HCT116 (cell line): ENCODE measurements around the gene INPP5E. TPM values are rescaled to one million over a fixed set of nuclear protein-coding genes. Genes with fewer than 3 reads are reported as not detected.

Source experiments
- ATAC-seq: fragments of 200-7000 bp; cut with Tn5 transposase; 2 replicates; pipeline ENCODE4 v1.9.1; 2020; ENCODE audit warnings: mild to moderate bottlenecking, moderate library complexity
- BruUV-seq: library from RNA; stranded (reverse); fragments of 400-500 nt; replicated peaks from 2 replicates; lab custom pipeline; 2021; lab: Mats Ljungman, UMichigan
- CTCF ChIA-PET: fragments of 300-600 bp; sonication (Branson Sonifier 250); formaldehyde crosslinking; loops from one replicate; lab custom pipeline; 2021; ENCODE audit warnings: antibody characterized with exemption; lab: Charles Lee
- POLR2A ChIA-PET: fragments of 300-600, 350-600 bp; sonication (Branson Sonifier 250); formaldehyde crosslinking; loops from one replicate; lab custom pipeline; 2021; ENCODE audit warnings: antibody characterized with exemption; lab: Charles Lee
- RAD21 ChIA-PET, 2 experiments: fragments of 300-600 bp; sonication (Branson Sonifier 250); formaldehyde crosslinking; loops; one replicate each; lab custom pipeline; 2023; ENCODE audit warnings: low total read pairs in 2 of 2; ENCODE audit not compliant: uncharacterized antibody in 2 of 2, unreplicated experiment in 2 of 2, low non-redundant PET in 1 of 2; lab: Charles Lee
- DNase-seq: peaks from one replicate; pipeline ENCODE4 v3.0.0-alpha.2; 2010; ENCODE audit warnings: low read depth, low spot score
- H2AFZ ChIP-seq: fragments of 200-600 bp; shearing (Covaris generic), sonication (generic); 2 replicates; pipeline ENCODE4 v1.6.1; 2017; ENCODE audit warnings: low read depth, mixed run types, mixed read lengths, antibody characterized with exemption, low read length; ENCODE audit not compliant: poor library complexity, severe bottlenecking
- H3K27ac ChIP-seq: 2 replicates; pipeline ENCODE4 v1.5.1; 2012; ENCODE audit warnings: low read depth, low read length
- H3K27me3 ChIP-seq: fragments of 200-600 bp; sonication (generic); 2 replicates; pipeline ENCODE4 v1.6.1; 2016; ENCODE audit warnings: mixed run types, low read length, mixed read lengths; ENCODE audit not compliant: insufficient read depth
- H3K36me3 ChIP-seq, 2 experiments: fragments of 200-500 bp in 1 of 2; fragments of 200-600 bp in 1 of 2; sonication (Bioruptor generic) in 1 of 2; sonication (generic) in 1 of 2; 2 replicates each; pipeline versions ENCODE4 v1.5.1 to v1.6.1; 2014 to 2016; ENCODE audit warnings: low read length in 2 of 2, inconsistent platforms in 1 of 2, mixed read lengths in 1 of 2, mixed run types in 1 of 2; ENCODE audit not compliant: insufficient read depth in 2 of 2, control insufficient read depth in 1 of 2
- H3K4me1 ChIP-seq, 2 experiments: fragments of 200-600 bp in 1 of 2; sonication (generic) in 1 of 2; 2 replicates each; pipeline versions ENCODE4 v1.5.1 to v1.6.1; 2012 to 2017; ENCODE audit warnings: low read length in 2 of 2, inconsistent platforms in 1 of 2, mild to moderate bottlenecking in 1 of 2, mixed read lengths in 1 of 2, mixed run types in 1 of 2, moderate library complexity in 1 of 2; ENCODE audit not compliant: insufficient read depth in 2 of 2, control insufficient read depth in 1 of 2
- H3K4me2 ChIP-seq: fragments of 200-600 bp; sonication (generic); 2 replicates; pipeline ENCODE4 v1.6.1; 2017; ENCODE audit warnings: mixed run types, low read length, mixed read lengths
- H3K4me3 ChIP-seq, 2 experiments: fragments of 200-600 bp in 1 of 2; sonication (generic) in 1 of 2; replicated peaks in 1 of 2; 2 replicates each; pipeline ENCODE4 v1.5.1; 2011 to 2016; ENCODE audit warnings: low read length in 2 of 2, control low read depth in 1 of 2, low read depth in 1 of 2, mild to moderate bottlenecking in 1 of 2, mixed read lengths in 1 of 2, mixed run types in 1 of 2
- H3K79me2 ChIP-seq: fragments of 200-600 bp; sonication (generic); 2 replicates; pipeline ENCODE4 v1.6.1; 2017; ENCODE audit warnings: mild to moderate bottlenecking, mixed run types, low read length, moderate library complexity, mixed read lengths; ENCODE audit not compliant: insufficient read depth
- H3K9ac ChIP-seq: fragments of 200-600 bp; sonication (generic); 2 replicates; pipeline ENCODE4 v1.6.1; 2016; ENCODE audit warnings: low read length, mixed read lengths
- H3K9me2 ChIP-seq: fragments of 200-600 bp; sonication (generic), shearing (Covaris generic); 2 replicates; pipeline ENCODE4 v1.6.1; 2017; ENCODE audit warnings: mixed run types, mild to moderate bottlenecking, moderate library complexity; ENCODE audit not compliant: insufficient read depth
- H3K9me3 ChIP-seq, 2 experiments: fragments of 200-500 bp in 1 of 2; fragments of 200-600 bp in 1 of 2; sonication (Bioruptor generic) in 1 of 2; sonication (generic) in 1 of 2; 2 replicates each; pipeline ENCODE4 v1.6.1; 2014 to 2017; ENCODE audit warnings: low read length in 2 of 2, mixed read lengths in 2 of 2, inconsistent platforms in 1 of 2, low read depth in 1 of 2, mild to moderate bottlenecking in 1 of 2, mixed run types in 1 of 2, moderate library complexity in 1 of 2; ENCODE audit not compliant: control insufficient read depth in 1 of 2, insufficient read depth in 1 of 2
- H4K20me1 ChIP-seq: fragments of 200-600 bp; sonication (generic), shearing (Covaris generic); 2 replicates; pipeline ENCODE4 v1.6.1; 2017; ENCODE audit warnings: mixed run types, mild to moderate bottlenecking, moderate library complexity; ENCODE audit not compliant: insufficient read depth
- EZH2 ChIP-seq: fragments of 200-600 bp; sonication (generic); IDR thresholded peaks from 2 replicates; pipeline ENCODE4 v1.6.1; 2017; ENCODE audit warnings: antibody characterized with exemption, mixed run types
- JUND ChIP-seq: IDR thresholded peaks from 2 replicates; pipeline ENCODE4 v1.6.1; 2012
- SIN3A ChIP-seq: IDR thresholded peaks from 2 replicates; pipeline ENCODE4 v1.6.1; 2012; ENCODE audit warnings: low read depth
- SP1 ChIP-seq: IDR thresholded peaks from 2 replicates; pipeline ENCODE4 v1.6.1; 2012; ENCODE audit warnings: low read depth
- SRF ChIP-seq: IDR thresholded peaks from 2 replicates; pipeline ENCODE4 v1.6.1; 2012; ENCODE audit warnings: low read depth
- YY1 ChIP-seq: IDR thresholded peaks from 2 replicates; pipeline ENCODE4 v1.6.1; 2011; ENCODE audit warnings: low read length, low read depth, moderate library complexity, mild to moderate bottlenecking; ENCODE audit not compliant: insufficient replicate concordance; ENCODE audit errors: extremely low read depth
- ZNF274 ChIP-seq: fragments of 200-500 bp; sonication (Bioruptor generic); IDR thresholded peaks from 2 replicates; pipeline ENCODE4 v1.6.1; 2014; ENCODE audit warnings: mild to moderate bottlenecking, low read depth, low read length, inconsistent platforms
- intact Hi-C: fragments of 100-400 bp; cut with micrococcal nuclease; formaldehyde crosslinking; loops from 2 replicates; pipeline ENCODE4 v1.10.0; 2022
- total RNA-seq: library from RNA; stranded (reverse); gene quantifications from one replicate; pipeline ENCODE4 v1.2.1, GENCODE V29; 2021; ENCODE audit not compliant: unreplicated experiment
- TF ChIP-seq, protein P1 (sequence below): IDR thresholded peaks from 2 replicates; pipeline ENCODE4 v1.6.1; 2012

Gene INPP5E
- total RNA-seq, 1 experiment from 2014 or later: 23.8 TPM

DNA sequence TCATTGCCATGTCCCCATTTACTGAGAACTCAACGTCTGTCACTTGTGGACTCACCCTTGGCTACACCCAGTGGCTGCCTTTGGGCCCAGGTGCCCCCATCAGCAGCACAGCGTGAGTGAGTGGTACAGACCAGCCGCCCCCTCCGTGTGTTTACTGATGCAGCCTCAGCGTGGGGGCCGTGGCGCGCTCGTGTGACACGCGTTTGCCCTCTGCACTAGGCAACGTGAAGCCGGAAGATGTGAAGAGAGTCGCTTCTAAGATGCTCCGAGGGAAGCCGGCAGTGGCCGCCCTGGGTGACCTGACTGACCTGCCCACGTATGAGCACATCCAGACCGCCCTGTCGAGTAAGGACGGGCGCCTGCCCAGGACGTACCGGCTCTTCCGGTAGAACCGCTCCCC is 16.8 kb downstream of the INPP5E start:
- H2AFZ ChIP-seq: no peak overlapping the region
- ChIA-PET POLR2A (no interaction called here), RAD21 (no interaction called here), CTCF (no interaction called here)
- H3K4me2 ChIP-seq: no peak overlapping the region
- DNase-seq (no peak), ATAC-seq (no peak)
- H3K4me1 ChIP-seq: no peaks in the 10 kb centered on the region
- H3K27me3 ChIP-seq: no peaks in the 10 kb centered on the region
- no peaks in the 10 kb centered on the region for H3K9me3 ChIP-seq
- intact Hi-C loops: no loop called here
- no peaks in the 10 kb centered on the region for H3K79me2 ChIP-seq
- no peak overlapping the region for H3K4me3 ChIP-seq
- TF ChIP-seq SRF: no peak
- no peak for TF ChIP-seq JUND
- TF ChIP-seq EZH2: no peak
- no peak for TF ChIP-seq SP1
- TF ChIP-seq, protein P1, sequence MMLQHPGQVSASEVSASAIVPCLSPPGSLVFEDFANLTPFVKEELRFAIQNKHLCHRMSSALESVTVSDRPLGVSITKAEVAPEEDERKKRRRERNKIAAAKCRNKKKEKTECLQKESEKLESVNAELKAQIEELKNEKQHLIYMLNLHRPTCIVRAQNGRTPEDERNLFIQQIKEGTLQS: no peak
- H3K9ac ChIP-seq: no peak overlapping the region
- no peaks in the 10 kb centered on the region for H3K9me2 ChIP-seq
- peaks cover 32 to 45% of the 10 kb centered on the region in 2 experiments; a peak in 3 of 4 replicates for H3K36me3 ChIP-seq
- H3K27ac ChIP-seq: no peak overlapping the region
- no TSS peak for BruUV-seq
- no peaks in the 10 kb centered on the region for H4K20me1 ChIP-seq

GRCh38 chr9:136421791-136422190 is 17.9 kb downstream of the INPP5E start:
- no peak overlapping the region for H3K4me3 ChIP-seq
- H3K9me2 ChIP-seq: no peaks in the 10 kb centered on the region
- intact Hi-C loops: no loop called here
- H2AFZ ChIP-seq: no peak overlapping the region
- RAD21 ChIA-PET: no interaction called here
- H4K20me1 ChIP-seq: no peaks in the 10 kb centered on the region
- peaks cover 40 to 53% of the 10 kb centered on the region in 2 experiments; a peak in 3 of 4 replicates for H3K36me3 ChIP-seq
- H3K9ac ChIP-seq: no peak overlapping the region
- H3K79me2 ChIP-seq: peaks cover 5% of the 10 kb centered on the region; the same call in 1 of the 2 replicates
- no peak for DNase-seq
- CTCF ChIA-PET: no interaction called here
- no peaks in the 10 kb centered on the region for H3K4me1 ChIP-seq
- POLR2A ChIA-PET: no interaction called here
- H3K27me3 ChIP-seq: no peaks in the 10 kb centered on the region
- TF ChIP-seq SIN3A: no peak
- no peak for TF ChIP-seq ZNF274
- no peak for TF ChIP-seq YY1
- ATAC-seq: no peak
- no TSS peak for BruUV-seq
- no peak overlapping the region for H3K4me2 ChIP-seq
- H3K9me3 ChIP-seq: no peaks in the 10 kb centered on the region
- no peak overlapping the region for H3K27ac ChIP-seq
